K562 (cell line): ENCODE measurements around the gene PRAMEF1.
"Not testable (repeated sequence)": the region's sequence is repeated elsewhere in the genome, so short reads cannot be mapped to it uniquely, and the experiment has no call there.

ENCODE experiments used
- FOXK1 ChIP-seq: sonication (generic); formaldehyde crosslinking; IDR thresholded peaks from 2 replicates; pipeline ENCODE4 v1.8.0; 2022; ENCODE audit warnings: missing genetic modification reagents, mild to moderate bottlenecking, borderline replicate concordance
- GATAD2A ChIP-seq: fragments of 450-650 bp; IDR thresholded peaks from 2 replicates; pipeline ENCODE4 v1.6.1; 2017
- RBBP5 ChIP-seq: fragments of 200-600 bp; sonication (generic); IDR thresholded peaks from 2 replicates; pipeline ENCODE4 v1.6.1; 2012; ENCODE audit warnings: borderline replicate concordance, mild to moderate bottlenecking, low read length, control low read depth, inconsistent platforms; ENCODE audit not compliant: insufficient read depth, poor library complexity, severe bottlenecking
- RBM34 ChIP-seq: fragments of 200-400 bp; formaldehyde crosslinking; IDR thresholded peaks from 2 replicates; pipeline ENCODE4 v1.6.1; 2018; ENCODE audit warnings: low read length, borderline replicate concordance; ENCODE audit not compliant: insufficient read depth
- ZFP36 ChIP-seq: fragments of 150-350 bp; IDR thresholded peaks from 2 replicates; pipeline ENCODE4 v1.6.1; 2018; ENCODE audit warnings: low read length, low read depth; ENCODE audit not compliant: partially characterized antibody
- ZNF668 ChIP-seq: fragments of 250-450 bp; sonication (Bioruptor Pico); IDR thresholded peaks from 2 replicates; pipeline ENCODE4 v1.8.0; 2022; ENCODE audit warnings: mild to moderate bottlenecking, inconsistent platforms
- TF ChIP-seq, protein P1 (sequence below), 3 experiments: IDR thresholded peaks in 2 of 3; conservative IDR thresholded peaks in 1 of 3; 2 replicates each; pipeline ENCODE4 v1.5.1; 2011 to 2012; ENCODE audit warnings: low read length in 3 of 3, mild to moderate bottlenecking in 3 of 3, control low read depth in 2 of 3, improper control_type of control experiment in 1 of 3, inconsistent platforms in 1 of 3, low read depth in 1 of 3, mixed read lengths in 1 of 3, moderate library complexity in 1 of 3; ENCODE audit not compliant: insufficient read depth in 2 of 3

DNA sequence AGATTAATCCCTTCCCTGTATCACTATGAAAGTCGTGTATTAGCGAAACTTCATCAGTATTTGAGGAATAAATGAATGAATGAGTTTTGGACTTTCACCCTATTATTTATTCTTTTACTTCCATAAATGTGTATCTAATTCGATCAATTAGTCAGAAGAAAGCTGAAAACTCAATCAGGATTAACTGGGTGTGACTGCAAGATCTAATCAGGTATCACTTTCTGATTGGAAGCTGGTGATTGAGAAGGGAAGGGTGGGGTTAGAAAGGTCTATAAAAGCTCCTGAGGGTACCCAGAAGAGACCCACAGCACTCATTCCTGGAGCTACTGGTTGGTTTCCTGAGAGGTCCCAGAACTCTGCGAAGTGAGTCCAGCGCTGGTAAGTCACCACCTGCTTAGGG is at the start of gene PRAMEF1:
- TF ChIP-seq, protein P1, sequence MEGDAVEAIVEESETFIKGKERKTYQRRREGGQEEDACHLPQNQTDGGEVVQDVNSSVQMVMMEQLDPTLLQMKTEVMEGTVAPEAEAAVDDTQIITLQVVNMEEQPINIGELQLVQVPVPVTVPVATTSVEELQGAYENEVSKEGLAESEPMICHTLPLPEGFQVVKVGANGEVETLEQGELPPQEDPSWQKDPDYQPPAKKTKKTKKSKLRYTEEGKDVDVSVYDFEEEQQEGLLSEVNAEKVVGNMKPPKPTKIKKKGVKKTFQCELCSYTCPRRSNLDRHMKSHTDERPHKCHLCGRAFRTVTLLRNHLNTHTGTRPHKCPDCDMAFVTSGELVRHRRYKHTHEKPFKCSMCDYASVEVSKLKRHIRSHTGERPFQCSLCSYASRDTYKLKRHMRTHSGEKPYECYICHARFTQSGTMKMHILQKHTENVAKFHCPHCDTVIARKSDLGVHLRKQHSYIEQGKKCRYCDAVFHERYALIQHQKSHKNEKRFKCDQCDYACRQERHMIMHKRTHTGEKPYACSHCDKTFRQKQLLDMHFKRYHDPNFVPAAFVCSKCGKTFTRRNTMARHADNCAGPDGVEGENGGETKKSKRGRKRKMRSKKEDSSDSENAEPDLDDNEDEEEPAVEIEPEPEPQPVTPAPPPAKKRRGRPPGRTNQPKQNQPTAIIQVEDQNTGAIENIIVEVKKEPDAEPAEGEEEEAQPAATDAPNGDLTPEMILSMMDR (IDR thresholded peaks at IDR 0.05 in 2 of 3, conservative IDR thresholded peaks at IDR 0.05 in 1 of 3; ENCODE audit: insufficient read depth in 2 of 3, low read depth in 1 of 3, low read length in 3 of 3), result not testable (repeated sequence)
- not testable (repeated sequence) for TF ChIP-seq RBM34; RBBP5; FOXK1 (CRISPR knock-in tag); GATAD2A; ZNF668; ZFP36
